Fibroblast of skin of left biceps (primary cell): ENCODE data around the gene OTOGL.
"Not testable (repeated sequence)": the region's sequence is repeated elsewhere in the genome, so short reads cannot be mapped to it uniquely, and the experiment has no call there.

Source experiments
- DNase-seq, 2 experiments: peaks; one replicate each; pipeline ENCODE4 v3.0.0-alpha.2; 2013; ENCODE audit warnings: low read depth in 2 of 2

The OTOGL gene, protein sequence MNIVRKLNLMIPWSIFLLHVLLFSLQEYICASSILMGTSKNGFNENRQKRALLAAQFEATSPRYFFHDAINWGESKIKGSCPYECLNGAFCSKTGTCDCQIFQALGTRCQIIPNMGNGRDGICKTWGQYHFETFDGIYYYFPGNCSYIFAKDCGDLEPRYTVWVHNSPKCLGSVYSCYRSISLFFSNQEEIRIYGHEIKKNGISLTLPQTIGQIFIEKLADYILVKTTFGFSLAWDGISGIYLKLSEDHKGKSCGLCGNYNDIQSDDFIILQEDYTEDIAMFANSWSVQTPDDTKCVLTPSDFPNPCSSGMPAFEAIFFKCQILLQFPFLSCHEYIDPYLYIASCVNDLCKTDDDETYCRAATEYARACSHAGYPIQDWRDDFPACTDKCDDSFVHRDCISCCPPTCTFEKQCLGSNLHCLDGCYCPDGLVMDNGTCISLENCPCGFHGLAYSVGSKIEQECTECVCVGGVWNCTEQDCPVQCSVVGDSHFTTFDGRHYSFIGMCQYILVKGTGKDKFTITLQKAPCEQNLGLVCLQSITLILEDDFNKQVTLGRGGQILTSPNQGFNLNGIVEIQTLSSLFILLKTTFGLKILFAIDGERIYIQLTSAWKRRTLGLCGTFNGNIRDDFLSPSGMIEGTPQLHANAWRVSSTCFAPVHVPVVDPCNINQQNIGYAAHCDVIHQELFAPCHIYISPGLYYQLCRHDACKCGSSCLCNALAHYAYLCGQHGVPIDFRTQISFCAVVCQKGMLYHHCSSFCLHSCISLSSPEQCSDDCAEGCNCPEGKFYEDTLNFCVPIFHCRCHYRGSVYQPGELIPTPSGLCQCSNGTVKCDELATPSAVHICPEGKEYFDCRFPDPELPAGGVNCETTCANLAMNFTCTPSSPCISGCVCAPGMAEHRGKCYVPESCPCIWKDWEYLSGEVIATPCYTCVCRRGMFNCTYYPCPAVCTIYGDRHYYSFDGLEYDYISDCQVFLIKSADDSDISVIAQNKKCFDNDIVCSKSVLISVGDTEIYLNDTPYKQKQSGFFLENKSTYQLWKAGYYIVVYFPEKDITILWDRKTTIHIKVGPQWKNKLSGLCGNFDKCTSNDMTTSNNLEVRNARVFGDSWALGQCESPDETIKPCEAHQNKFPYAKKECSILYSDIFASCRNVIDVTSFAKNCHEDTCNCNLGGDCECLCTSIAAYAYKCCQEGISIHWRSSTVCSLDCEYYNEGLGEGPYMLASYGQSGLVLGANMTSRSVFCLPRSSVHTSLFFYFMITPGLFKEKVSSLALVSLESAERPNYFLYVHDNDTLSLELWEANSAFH (N-terminal part only)

DNA sequence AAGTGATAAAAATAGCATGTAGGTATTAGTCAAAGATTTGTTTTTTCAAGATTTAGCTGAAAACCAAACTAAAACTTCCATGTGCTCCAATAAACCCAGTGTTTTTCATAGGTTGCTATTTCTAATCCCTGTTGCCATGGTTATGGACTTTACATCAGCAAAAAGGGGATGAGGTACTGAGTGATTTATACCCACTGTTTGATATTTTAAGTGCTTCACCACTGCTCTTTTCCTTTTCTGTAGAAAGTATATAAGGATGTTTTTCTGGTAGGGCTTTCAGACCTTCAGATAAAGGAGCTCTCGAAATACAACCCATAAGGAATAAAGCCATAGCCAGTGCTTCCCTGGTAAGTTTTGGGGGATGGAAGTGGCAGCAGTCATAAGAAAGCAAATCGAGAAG is at the start of gene OTOGL:
TSS of gene OTOGL (plus strand) at position 279 of the 400 bp plus-strand sequence. CDS start 109,895 bp downstream, outside the sequence.
- no peak for DNase-seq

DNA sequence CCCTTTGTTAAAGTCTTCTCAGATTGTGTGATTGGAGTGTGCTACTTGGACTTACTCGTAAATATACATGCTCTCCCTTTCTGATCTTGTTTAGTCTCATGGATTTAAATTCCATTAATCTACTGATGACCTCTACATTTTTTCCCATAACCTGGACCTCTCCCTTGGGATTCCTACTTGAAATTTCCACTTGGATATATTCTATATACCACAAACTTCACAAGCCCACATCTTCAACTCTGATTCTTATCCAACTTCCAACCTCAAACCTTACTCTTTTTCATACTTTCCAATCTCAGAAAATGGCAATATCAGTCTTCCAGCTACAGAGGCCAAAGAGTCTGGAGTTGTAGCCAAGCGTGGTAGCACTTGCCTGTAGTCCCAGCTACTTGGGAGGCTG is 49.1 kb upstream of the OTOGL start:
- no peak for DNase-seq

DNA sequence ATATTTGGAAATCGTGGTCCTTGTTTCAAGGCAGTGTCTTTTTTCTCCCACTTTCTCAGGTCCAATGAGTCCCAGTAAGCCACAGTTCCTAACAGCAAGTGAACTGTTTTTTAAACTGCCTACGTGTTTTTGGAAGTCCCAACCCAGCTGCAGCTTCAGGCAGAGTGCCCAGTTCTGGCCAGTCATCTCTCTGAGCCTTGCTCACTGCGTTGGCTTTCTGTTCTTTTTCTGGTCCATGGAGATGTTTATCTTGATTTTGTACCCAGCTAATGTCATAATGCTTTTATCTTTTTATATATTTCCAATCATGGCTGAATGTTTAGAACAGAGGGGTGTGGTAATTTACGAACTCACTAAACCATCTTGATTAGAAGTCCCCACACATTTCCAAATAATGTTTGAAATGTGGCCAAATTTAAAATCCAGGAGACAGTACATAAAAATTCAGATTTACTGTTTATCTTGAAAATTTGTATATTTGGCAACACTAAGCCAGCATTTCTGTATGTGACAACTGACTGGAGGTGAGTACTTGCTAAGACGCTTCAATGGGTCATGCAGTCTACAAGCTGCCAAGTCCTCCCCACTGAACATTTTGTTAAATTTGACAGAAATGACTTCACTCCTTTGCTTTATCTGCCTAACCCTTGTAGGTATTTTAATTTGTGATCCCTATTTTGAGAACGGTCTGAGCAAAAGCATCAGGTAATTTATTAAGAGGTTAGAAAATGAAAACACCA is 46.1 kb upstream of the OTOGL start:
- DNase-seq, result no peak

DNA sequence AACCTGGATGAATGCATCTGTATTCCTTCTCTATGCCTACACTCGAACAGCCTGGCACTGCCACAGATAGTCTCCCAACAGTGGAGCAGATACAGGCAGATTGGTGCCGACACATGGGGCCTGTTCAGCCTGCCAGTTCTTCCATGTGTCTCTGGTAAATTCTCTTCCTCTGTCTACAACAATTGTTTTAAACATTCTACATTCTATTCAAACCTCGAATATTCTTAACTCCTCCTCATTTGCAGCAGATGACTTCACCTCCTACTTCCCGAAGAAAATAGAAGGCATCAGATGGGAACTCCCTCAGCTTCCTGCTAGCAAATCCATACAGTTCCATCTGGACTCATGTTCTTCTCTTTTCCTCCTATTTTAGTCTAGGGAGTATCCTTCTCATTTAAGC is 43.1 kb upstream of the OTOGL start:
- no peak for DNase-seq

DNA sequence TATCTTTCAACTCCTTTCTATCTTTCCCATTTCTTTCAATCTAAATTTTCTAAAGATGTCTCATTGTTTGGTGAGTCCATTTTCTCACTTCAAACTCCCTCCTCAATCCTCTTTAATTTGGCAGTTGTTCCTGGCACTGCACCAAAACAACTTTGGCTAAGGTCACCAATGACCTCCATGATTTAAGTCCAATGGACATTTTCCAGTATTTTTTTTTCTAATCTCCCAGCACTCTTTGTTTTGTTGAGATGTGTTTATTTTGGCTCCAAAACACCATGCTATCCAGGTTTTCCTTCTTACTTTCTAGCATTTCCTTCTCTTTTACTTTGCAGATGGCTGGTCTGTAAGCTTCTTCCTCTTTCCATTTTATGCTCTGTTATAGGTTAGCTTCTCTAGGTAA is 42.5 kb upstream of the OTOGL start:
- DNase-seq, result no peak

DNA sequence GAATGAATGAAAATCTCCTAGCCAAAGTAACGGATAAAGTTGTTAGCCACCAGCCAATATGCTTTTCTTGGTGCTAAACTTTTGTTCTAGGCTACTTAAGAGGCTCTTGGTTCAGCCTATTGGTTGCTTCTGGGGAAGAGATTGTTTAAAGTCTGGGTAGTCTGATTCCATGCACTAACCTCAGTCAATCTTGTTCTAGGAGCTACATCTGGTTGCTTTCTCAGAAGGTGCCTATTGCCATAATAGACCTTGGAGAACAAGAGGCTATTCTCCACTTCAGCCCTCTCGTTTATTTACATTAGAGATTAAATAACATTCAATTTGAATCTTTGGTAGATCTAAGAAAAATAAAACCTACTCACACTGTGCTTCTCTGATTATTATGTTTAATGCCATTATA is 40.8 kb upstream of the OTOGL start:
- no peak for DNase-seq

DNA sequence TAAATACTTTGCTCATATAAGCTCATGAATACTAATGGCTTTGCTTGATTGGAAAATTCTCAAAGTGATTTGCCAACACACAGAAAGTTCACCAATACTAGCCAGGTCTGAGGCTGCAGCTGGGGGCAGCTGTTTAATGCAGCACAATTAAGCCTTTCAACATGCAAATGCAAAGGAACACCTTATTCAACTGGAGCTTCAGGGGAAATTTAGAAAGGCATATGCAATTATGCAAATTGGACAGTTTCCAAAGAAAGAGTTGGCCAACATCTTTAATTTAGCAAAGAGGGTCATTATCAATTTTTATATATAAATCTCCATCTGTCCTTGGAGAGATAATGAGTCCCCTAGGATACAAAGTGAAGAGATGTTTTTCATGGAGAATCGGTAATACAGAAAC is 40.2 kb upstream of the OTOGL start:
- DNase-seq, result no peak

DNA sequence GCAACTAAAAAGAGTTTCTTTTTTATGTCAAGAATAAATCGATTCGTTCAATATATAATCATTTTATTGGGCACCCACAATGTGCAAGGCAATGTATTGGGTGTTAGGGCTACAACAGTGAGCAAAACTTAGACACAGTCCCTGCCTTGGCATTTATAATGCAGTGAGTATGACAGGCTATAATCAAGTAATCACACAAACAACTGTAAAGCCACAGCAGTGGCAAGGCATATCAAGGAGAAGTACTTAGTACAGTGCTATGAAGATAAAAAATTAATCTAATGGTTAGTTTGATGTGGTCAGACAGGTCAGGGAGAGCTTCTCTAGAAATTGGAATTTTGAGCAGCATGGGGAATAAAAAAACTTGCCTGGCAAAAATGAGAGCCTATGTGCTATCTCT is 39.5 kb upstream of the OTOGL start:
- DNase-seq, result no peak

DNA sequence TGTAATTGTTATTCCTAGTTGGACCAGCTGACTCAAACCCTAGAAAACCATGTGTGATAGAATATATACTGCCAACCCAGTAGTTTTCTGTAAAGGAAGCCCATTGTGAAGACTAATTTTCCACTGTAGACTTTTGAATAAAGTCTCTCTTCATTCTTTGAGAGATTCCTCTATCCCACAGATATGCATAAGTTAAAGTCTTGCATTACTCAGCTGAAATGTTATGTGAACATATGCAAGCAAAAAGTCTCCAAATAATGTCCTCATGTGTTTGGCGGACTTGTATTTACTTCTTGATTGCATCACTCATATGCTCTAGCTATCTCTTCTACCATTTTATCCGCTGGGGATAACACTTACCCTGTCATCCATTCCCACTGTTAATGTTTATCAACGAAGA is 35.1 kb upstream of the OTOGL start:
- peak; percentile 89 to 93 for DNase-seq

DNA sequence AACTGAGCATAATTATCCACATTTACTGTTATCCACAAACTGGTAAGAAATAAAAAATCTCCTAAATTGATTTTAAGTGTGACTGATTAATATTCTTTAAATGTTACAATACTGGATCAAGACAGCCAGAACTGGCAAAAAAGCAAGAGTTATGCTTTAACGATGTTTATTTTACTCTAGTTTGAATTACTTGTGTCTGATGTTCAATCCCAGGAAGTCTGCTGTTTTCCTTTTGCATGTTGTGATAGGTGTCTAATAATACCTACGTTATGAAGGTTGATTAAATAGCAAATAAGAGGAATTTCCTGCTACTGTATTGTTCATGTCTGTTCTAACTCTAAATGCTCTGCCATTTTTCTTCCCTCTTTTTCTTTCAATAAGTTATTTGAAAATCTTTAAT is 34.4 kb upstream of the OTOGL start:
- no peak for DNase-seq

DNA sequence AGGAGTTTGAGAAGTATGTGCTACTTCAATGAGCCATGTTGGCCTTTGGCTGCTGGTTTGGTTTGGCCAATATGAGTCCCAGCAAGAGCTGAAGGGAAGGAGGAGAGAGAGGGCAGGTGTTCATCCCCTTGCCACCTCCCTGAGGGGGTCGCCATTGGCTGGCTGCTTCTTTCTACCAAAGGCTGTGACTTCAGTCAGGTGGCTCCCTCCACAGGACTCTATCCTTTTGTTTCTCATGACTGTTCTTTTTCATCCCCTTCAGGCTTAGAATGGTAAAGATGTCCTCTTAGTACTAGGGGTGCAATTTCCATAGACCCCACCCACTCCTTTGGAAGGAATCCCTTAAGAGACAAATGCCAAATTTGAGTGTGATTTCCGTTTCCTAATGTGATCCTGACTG is 31.2 kb upstream of the OTOGL start:
- DNase-seq, result no peak

DNA sequence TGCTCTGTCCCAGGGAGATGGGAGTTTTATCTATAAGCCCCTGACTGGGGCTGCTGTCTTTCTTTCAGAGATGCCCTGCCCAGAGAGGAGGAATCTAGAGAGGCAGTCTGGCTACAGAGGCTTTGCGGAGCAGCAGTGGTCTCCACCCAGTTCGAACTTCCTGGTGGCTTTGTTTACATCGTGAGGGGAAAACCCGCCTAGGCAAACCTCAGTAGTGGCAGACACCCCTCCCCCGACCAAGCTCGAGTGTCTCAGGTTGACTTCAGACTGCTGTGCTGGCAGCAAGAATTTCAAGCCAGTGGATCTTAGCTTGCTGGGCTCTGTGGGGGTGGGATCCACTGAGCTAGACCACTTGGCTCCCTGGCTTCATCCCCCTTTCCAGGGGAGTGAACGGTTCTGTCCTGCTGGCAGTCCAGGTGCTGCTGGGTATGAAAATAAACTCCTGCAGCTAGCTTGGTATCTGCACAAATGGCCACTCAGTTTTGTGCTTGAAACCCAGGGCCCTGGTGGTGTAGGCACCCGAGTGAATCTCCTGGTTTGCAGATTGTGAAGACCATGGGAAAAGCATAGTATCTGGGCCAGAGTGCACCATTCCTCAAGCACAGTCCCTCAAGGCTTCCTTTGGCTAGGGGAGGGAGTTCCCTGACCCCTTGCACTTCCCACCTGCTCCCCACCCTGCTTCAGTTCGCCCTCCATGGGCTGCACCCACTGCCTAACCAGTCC is 15.3 kb upstream of the OTOGL start:
- DNase-seq, result not testable (repeated sequence)

DNA sequence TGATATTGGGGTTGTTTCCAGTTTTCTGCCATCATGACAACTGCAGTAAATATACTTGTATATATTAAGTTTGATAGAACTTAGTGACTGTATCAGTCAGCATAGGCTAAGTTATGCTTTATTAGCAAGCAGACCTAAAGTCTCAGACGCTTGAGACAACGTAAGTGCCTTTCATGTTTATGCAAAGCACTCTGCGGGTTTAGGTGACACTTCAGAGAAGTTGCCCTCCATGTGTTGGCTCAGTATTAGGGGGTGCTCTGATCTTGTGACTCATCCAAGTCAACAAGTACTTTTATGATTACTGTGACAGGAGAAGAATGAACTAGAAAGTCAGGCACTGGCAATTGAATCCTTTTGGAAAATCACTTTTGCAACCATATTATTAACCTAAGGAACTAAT is 13.3 kb upstream of the OTOGL start:
- DNase-seq, result no peak

DNA sequence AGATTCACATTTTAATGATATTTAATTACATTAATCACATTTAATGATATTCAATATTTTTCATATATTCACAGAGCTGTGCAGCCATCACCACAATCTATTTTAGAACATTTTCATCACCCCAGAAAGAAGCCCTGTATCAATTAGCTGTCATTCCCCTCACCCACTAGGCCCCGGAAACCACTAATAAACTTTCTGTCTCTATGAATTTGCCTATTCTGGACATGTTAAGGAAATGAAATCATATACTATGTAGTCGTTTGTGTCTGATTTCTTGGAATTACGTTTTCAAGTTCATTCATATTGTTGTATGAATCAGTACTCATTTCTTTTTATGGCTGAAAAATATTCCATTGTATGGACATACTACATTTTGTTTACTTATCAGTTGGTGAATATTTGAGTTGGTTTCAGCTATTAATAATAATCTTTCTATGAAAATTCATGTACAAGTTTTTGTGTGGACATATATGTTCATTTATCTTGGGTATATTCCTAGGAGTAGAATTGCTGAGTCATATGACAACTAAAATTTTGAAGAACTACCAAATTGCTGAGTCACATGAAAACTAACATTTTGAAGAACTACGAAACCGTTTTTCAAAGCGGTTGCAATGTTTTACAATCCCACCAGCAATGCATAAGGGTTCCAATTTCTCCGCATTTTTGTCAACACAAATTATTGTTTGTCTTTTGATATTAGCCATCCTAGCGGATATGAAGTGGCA is 11.7 kb upstream of the OTOGL start:
- DNase-seq, result no peak

DNA sequence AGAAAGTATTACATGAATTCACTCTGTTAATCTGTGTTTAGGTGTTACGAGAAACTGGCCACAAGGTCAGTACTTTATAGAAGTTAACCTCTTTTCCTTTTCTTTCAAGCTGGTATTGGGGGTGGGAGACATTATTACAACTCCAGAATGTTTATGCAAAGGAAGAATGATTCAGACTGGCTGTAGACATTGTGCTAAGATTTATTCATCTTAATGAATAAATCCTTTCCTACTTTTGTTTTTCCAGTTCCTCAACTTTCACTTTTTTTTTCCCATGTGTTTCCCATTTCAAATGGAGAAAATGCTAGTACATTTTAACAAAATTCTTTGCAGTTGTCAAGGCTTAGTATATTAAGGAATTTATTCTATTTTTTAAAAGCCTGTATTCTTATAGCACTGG is 1.3 kb downstream of the OTOGL start:
- DNase-seq, result peak; percentile 50 to 56

DNA sequence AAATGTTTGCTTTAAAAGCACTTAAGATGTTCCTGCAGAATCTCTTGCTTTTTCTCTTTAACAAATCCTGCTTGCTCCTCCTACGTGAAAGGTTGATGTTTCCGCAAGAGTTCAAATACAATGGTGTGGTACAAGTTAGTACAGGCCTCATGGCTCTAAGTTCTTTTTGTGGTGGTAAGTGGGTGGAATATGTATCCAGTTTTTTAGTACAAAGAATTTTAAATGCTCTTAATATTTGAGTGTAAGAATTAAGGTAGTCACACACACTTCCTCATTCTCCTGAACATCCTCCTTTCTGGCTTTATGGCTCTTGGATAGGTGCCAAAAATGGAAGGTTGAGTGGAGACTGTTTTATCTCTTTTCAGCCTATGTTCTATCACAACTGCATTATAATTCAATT is 1.8 kb downstream of the OTOGL start:
- DNase-seq, result no peak

DNA sequence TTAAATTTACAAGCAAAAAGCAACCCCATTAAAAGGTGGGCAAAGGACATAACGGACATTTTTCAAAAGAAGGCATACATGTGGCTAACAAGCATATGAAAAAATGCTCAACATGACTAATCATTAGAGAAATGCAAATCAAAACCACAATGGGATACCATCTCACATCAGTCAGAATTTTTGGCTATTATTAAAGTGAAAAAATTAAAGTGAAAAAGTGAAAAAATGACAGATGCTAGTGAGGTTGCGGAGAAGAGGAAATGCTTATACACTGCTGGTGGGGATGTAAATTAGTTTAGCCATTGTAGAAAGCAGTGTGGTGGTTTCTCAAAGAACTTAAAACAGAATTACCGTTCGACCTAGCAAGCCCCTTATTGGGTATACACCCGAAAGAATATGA is 7.9 kb downstream of the OTOGL start:
- DNase-seq, result peak; percentile 44 to 51

DNA sequence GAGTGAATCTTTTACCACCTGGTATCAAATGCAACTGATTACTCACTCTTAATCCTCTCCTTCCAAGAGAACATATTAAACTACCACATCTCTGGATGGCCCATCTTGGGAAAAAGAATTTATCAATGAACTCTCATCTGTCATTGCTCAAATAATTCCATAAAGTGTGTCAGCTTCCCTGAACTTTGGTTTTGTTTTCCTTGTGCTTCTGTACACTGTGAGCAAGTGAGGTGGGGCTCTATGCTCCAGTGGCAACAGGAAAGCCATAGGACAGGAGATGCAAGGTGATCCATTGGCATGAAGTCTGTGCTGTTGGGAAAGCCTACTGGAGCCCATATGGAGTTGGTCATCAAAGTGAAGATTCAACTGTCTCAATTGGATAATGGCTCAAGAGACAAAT is 17.4 kb downstream of the OTOGL start:
- no peak for DNase-seq

DNA sequence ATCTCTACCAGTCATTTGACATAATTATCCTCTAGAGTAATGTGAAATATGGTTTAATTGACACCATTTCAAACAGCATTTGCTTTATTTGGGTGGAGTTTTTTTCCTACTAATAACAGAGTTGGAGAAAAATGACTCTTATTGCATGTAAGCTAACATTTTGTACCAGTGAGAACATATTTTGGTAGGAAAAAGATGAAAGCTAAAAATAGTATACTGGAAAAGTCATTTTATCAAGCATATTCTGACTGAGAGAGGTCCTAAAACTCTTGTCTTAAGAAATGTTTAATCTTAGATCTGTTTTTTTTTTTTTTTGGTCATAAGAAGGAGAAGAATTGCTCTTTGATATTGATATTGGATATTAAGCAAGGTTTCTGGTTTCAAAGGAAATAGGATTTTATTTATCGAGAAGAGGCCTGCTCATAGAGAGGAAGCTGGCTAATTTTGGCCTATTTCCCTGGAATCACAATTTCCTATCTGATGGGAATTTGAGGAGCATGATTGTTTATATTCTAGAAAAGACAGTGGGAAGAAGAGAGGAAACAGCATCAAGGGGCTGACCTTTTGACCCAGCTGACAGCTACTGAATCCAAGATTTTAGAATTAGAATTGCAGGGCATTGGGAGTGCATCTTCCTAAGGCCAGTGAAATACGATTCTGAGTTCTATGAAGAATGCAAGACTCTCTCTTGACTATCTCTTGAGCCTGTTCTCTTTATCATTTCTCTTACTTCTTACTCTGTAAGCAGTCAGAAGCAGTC is 19.4 kb downstream of the OTOGL start:
- DNase-seq, result no peak
